NCI-H82 (cell line): ENCODE data around the gene GPATCH2L.

Source experiments
- DNase-seq: peaks from one replicate; lab custom pipeline; 2025; lab: John Stamatoyannopoulos, UW

GPATCH2L gene

GRCh38 chr14:76151398-76152332 lies at the start of gene GPATCH2L:
Gene GPATCH2L, plus strand, starts transcription at chr14:76151922. Its CDS starts 2,442 bp downstream, at chr14:76154364.
- DNase-seq: peak; percentile 94

- DNase-seq: peak; percentile 52
These were observed 46.8 kb upstream of the GPATCH2L start for GRCh38 chr14:76104802-76105355.

GRCh38 chr14:76106188-76106587 lies 45.5 kb upstream of the GPATCH2L start:
- DNase-seq: no peak

- DNase-seq: no peak
These were observed 42.4 kb upstream of the GPATCH2L start for GRCh38 chr14:76109087-76109880.

- DNase-seq: no peak
These were observed 38.7 kb upstream of the GPATCH2L start for GRCh38 chr14:76112889-76113624.

GRCh38 chr14:76113691-76114090 lies 38.0 kb upstream of the GPATCH2L start:
- DNase-seq: no peak

GRCh38 chr14:76115010-76115422 lies 36.7 kb upstream of the GPATCH2L start:
- DNase-seq: no peak

GRCh38 chr14:76117789-76118484 lies 33.8 kb upstream of the GPATCH2L start:
- DNase-seq: peak; percentile 83

GRCh38 chr14:76118594-76118993 lies 33.1 kb upstream of the GPATCH2L start:
- no peak for DNase-seq

GRCh38 chr14:76121089-76121748 lies 30.5 kb upstream of the GPATCH2L start:
- DNase-seq: no peak

GRCh38 chr14:76123426-76124225 lies 28.1 kb upstream of the GPATCH2L start:
- no peak for DNase-seq

GRCh38 chr14:76125511-76125910 lies 26.2 kb upstream of the GPATCH2L start:
- no peak for DNase-seq

- no peak for DNase-seq
These were observed 25.6 kb upstream of the GPATCH2L start for GRCh38 chr14:76126076-76126475.

- DNase-seq: peak; percentile 87
These were observed 21.7 kb upstream of the GPATCH2L start for GRCh38 chr14:76129851-76130576.

- DNase-seq: no peak
These were observed 20.4 kb upstream of the GPATCH2L start for GRCh38 chr14:76131071-76131965.

- no peak for DNase-seq
These were observed 18.6 kb upstream of the GPATCH2L start for GRCh38 chr14:76133103-76133502.

GRCh38 chr14:76134231-76134630 lies 17.5 kb upstream of the GPATCH2L start:
- peak; percentile 82 for DNase-seq

- DNase-seq: no peak
These were observed 16.0 kb upstream of the GPATCH2L start for GRCh38 chr14:76135722-76136121.
